A549 (cell line): Measurements from ENCODE around the gene CGB3.
"Not testable (repeated sequence)": the region's sequence is repeated elsewhere in the genome, so short reads cannot be mapped to it uniquely, and the experiment has no call there.

ENCODE experiments used
- CTCF ChIP-seq: fragments of >200 bp; sonication (Bioruptor Twin); formaldehyde crosslinking; IDR thresholded peaks from 3 replicates; pipeline ENCODE4 v1.5.1; 2016
- GATA3 ChIP-seq: IDR thresholded peaks from 2 replicates; pipeline ENCODE4 v1.6.1; 2012; ENCODE audit warnings: borderline replicate concordance
- POLR2A ChIP-seq: IDR thresholded peaks from 2 replicates; pipeline ENCODE4 v1.6.1; 2012; ENCODE audit warnings: mild to moderate bottlenecking, low read length
- REST ChIP-seq: fragments of 200-600 bp; sonication (generic); IDR thresholded peaks from 2 replicates; pipeline ENCODE4 v1.6.1; 2016; ENCODE audit warnings: antibody characterized with exemption, mild to moderate bottlenecking, moderate library complexity

GRCh38 chr19:49030323-49030722, 6.2 kb upstream of the CGB3 start:
- TF ChIP-seq POLR2A, REST, CTCF, GATA3: not testable (repeated sequence)
